GM12874 (cell line): Measurements from ENCODE around the gene PMEPA1.

Experiments
- CTCF ChIP-seq: IDR thresholded peaks from 2 replicates; pipeline ENCODE4 v1.5.1; 2011; ENCODE audit warnings: low read depth, mild to moderate bottlenecking, control low read depth, low read length, moderate library complexity; ENCODE audit not compliant: insufficient read depth

Gene PMEPA1

GRCh38 chr20:57601737-57602136 is 108.1 kb downstream of the PMEPA1 start:
- no peak for TF ChIP-seq CTCF

DNA sequence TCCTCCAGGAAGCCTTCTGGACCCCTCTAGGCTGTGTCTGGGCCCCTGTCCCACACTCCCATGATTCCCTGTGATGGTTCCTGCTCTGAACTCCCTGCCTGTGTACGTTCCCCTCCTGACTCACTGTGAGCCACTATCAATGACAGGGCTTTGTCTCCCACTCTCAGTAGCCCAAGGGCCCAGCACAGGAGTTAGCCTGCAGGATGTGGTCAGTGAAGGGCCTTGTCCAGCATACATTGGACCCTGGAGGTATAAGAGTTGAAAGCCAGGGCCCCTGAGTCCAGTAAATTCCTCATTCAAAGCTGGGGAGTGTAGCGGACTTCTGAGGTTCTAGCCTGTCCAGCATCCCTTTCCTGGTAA is 108.6 kb downstream of the PMEPA1 start:
- TF ChIP-seq CTCF: no peak

- TF ChIP-seq CTCF: no peak
These were observed 109.2 kb downstream of the PMEPA1 start for GRCh38 chr20:57600320-57601210.

DNA sequence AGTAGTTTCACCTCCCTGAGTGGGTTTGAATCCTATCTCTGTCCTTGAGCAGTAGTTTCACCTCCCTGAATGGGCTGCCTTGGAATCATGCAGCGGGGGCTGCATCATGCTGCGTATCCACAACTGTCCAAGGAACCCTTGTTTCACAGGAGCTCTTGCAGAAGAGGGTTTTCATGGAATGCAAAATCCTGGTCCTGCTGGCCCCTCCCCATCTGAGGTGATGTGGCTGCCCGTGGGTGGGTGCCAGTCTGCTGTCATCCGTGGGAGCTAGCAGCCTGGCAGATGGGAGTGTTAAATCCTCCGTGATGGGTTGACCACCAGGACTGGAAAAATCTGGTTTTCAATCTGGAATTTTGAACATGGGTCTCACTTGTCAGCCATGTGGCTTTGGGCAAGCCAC is 111.3 kb downstream of the PMEPA1 start:
- no peak for TF ChIP-seq CTCF
